ENCODE results near the gene SARS2.
"Not testable (repeated sequence)": the region's sequence is repeated elsewhere in the genome, so short reads cannot be mapped to it uniquely, and the experiment has no call there.

SARS2 gene

GRCh38 chr19:38890686-38891085 is 39.9 kb downstream of the SARS2 start:
- no peak for TF ChIP-seq CTCF (IDR thresholded peaks at IDR 0.05; ENCODE audit: borderline replicate concordance, insufficient read depth, low read depth, low read length)
- H3K4me3 ChIP-seq (ENCODE audit: low read depth, low read length), result no peak overlapping the region

- no peak overlapping the region for H3K4me3 ChIP-seq (ENCODE audit: low read depth, low read length)
- no peak for TF ChIP-seq CTCF (IDR thresholded peaks at IDR 0.05; ENCODE audit: borderline replicate concordance, insufficient read depth, low read depth, low read length)
These were observed 40.8 kb downstream of the SARS2 start for GRCh38 chr19:38889803-38890202.

DNA sequence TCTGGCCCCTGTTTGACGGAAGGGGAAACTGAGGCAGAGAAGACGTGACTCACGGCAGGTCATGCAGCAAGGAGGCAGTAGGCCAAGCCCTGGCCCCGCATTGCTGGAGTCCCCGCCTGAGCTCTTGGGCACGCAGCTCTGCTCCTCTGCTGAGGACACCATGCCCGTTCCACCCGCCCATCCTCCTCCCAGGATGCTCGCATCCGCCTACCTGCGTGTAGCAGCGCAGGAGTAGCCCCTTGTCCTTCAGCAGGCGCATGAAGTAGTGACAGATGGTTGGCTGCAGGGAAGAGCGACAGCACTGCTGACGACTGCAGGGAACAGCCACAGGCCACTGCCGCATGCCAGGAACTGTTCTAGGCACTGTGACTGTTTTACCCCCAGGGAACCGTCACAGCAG is 41.7 kb downstream of the SARS2 start:
- H3K4me3 ChIP-seq (ENCODE audit: low read depth, low read length), result no peak overlapping the region
- no peak for TF ChIP-seq CTCF (IDR thresholded peaks at IDR 0.05; ENCODE audit: borderline replicate concordance, insufficient read depth, low read depth, low read length)

- H3K4me3 ChIP-seq (ENCODE audit: low read depth, low read length), result not testable (repeated sequence)
These were observed 45.9 kb downstream of the SARS2 start for GRCh38 chr19:38884691-38885090.

DNA sequence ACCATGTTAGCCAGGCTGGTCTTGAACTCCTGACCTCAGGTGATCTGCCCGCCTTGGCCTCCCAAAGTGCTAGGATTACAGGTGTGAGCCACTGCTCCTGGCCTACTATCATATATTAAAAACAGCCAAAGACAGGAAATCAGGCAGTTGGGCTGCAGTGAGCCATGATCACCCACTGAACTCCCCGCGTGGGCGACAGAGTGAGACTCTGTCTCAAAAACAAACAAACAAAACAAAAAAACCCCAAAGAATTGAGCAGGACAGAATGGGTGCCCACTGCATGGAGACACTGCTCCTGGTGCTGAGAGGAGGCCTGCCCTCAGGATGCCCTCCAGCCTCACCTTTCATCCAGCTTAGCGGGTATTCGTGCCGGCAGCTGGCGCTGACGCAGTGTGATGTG is 47.3 kb downstream of the SARS2 start:
- no peak for TF ChIP-seq CTCF (IDR thresholded peaks at IDR 0.05; ENCODE audit: borderline replicate concordance, insufficient read depth, low read depth, low read length)
- H3K4me3 ChIP-seq (ENCODE audit: low read depth, low read length), result no peak overlapping the region

GRCh38 chr19:38880882-38881609 is 49.5 kb downstream of the SARS2 start:
- no peak overlapping the region for H3K4me3 ChIP-seq (ENCODE audit: low read depth, low read length)
- TF ChIP-seq CTCF (IDR thresholded peaks at IDR 0.05; ENCODE audit: borderline replicate concordance, insufficient read depth, low read depth, low read length), result no peak

DNA sequence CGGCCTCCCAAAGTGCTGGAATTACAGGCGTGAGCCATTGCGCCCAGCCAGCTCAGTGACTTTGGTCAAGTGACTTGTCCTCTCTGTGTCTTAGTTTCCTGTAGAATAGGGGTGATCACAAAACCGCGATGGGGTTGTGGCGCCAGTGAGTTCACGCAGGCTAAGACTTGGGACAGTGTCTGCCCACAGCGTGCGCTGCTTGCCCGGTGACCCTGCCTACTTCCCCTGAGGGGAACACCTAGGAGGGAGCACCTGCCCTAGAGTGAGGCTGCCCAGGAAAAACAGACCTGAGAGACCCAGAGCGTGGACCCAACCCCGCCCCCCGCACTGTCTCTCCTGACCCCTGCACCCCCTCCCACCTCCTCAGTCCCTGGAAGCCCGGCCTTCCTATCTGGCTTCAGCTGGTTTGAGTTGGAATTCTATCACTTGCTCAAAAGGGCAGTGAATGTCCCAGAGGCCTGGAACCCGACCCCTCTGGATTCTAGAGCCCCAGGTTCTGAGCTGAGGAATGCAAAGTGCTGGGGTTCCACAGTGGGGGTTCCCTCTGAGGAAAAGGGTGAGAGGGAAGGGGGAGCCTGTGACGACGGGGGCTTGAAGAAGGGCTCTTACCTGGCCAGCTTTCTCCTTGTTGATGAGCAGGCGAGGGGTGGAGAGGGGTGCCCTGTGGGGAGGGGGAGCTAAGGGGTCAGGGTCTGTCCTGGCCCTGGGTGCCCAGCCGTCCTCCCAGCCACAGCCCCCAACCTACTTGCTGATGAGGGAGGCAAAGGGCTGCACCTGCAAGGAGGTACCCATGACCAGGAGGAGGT is 50.3 kb downstream of the SARS2 start:
- H3K4me3 ChIP-seq (ENCODE audit: low read depth, low read length), result no peak overlapping the region
- no peak for TF ChIP-seq CTCF (IDR thresholded peaks at IDR 0.05; ENCODE audit: borderline replicate concordance, insufficient read depth, low read depth, low read length)
